ENCODE measurements around the gene ZBTB40. TPM values are rescaled to one million over a fixed set of nuclear protein-coding genes. Genes with fewer than 3 reads are reported as not detected.

The ZBTB40 gene
- total RNA-seq, 4 donors from 2014 or later = 12.0 to 17.3 (median 12.5) TPM

DNA sequence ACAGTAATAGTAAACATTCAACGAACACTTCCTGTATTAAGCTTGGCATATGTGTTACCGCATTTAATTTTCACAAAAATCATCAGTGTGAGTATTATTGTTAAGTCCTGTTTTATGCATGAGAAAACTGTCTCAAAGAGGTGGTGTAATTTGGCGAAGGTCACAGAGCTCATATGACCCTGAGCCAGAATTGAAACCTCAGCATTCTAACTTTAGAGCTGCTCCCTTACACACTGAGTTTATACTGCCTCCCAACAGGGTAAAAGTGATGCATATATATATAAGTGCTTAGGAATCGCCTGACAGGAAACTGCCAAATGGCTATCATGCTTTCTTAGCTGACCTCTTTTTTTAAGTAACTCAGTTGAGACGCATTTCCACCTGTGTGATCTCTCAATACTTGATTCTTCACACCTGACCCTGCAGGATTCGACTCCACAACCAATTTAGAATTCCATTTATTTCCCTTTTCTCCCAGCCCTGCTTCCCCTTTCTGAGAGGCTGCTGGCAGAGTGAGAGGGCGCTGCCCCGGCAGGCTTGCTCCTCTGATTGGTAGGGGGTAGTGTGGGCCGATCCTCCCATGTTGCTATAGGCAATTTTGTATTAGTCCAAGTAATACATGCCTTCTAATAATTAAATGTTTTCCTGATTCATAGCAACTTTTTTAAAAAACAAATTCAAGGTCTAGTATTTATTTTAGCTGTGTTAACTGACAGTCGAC is 40.5 kb downstream of the ZBTB40 start:
- ATAC-seq (peak; percentile 67 to 84), DNase-seq (no peak)
- H3K36me3 ChIP-seq = no peaks in the 10 kb centered on the region

DNA sequence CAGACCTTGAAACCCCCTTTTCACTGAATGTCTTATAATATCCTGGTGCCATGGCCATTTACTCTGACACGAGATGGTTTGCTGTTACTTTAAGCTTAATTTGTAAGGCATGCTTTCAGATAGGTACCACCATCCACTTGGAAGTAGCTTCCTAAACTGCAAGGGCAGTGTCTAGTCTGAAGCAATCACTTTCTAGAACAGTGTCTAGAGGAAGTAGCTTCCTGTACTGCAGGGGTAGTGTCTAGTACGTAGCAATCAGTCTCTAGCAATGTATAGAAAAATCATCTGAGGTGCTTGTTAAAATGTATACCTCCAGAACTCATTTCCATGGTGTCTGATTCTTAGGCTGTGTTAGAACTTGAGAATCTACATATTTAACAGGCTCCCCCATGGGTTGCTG is 42.5 kb downstream of the ZBTB40 start:
- Histone ChIP-seq H3K4me3 (no peak overlapping the region), H3K27ac (peak overlapping the region in 3 of 4 donors; percentile 30 to 69 (median 41)), H3K36me3 (no peaks in the 10 kb centered on the region), H3K27me3 (no peaks in the 10 kb centered on the region), H3K4me1 (peaks cover 16 to 43% of the 10 kb centered on the region in 2 donors), H3K9me3 (no peaks in the 10 kb centered on the region)
- in situ Hi-C loops (cut with MboI; ENCODE audit: low sequenced_read_pairs in 4 of 4) (no loop called here), intact Hi-C loops (cut with DNase I; ENCODE audit: low total_unique reads) (loop anchor here (5.0 kb wide), 1 partner anchor 72 kb away; no protein-coding TSS in a partner anchor)
- no peak for ATAC-seq
- TF ChIP-seq, protein P1, sequence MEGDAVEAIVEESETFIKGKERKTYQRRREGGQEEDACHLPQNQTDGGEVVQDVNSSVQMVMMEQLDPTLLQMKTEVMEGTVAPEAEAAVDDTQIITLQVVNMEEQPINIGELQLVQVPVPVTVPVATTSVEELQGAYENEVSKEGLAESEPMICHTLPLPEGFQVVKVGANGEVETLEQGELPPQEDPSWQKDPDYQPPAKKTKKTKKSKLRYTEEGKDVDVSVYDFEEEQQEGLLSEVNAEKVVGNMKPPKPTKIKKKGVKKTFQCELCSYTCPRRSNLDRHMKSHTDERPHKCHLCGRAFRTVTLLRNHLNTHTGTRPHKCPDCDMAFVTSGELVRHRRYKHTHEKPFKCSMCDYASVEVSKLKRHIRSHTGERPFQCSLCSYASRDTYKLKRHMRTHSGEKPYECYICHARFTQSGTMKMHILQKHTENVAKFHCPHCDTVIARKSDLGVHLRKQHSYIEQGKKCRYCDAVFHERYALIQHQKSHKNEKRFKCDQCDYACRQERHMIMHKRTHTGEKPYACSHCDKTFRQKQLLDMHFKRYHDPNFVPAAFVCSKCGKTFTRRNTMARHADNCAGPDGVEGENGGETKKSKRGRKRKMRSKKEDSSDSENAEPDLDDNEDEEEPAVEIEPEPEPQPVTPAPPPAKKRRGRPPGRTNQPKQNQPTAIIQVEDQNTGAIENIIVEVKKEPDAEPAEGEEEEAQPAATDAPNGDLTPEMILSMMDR (IDR thresholded peaks at IDR 0.05 in 4 of 5, conservative IDR thresholded peaks at IDR 0.05 in 1 of 5) = no peak
- TF ChIP-seq POLR2A (IDR thresholded peaks at IDR 0.05) = no peak
- no peak for DNase-seq

More for the DNA sequence above, 40.5 kb downstream of the ZBTB40 start:
- Histone ChIP-seq H3K9me3 (no peaks in the 10 kb centered on the region), H3K27me3 (no peaks in the 10 kb centered on the region), H3K4me3 (no peak overlapping the region), H3K4me1 (peaks cover 16 to 40% of the 10 kb centered on the region in 2 donors), H3K27ac (peak overlapping the region in 3 of 4 donors; percentile 4 to 33 (median 24))
- intact Hi-C loops (cut with DNase I; ENCODE audit: low total_unique reads) = loop anchor here (5.0 kb wide), 1 partner anchor 70 kb away; no protein-coding TSS in a partner anchor
- TF ChIP-seq POLR2A (IDR thresholded peaks at IDR 0.05) = no peak
- TF ChIP-seq, protein P1 (IDR thresholded peaks at IDR 0.05 in 4 of 5, conservative IDR thresholded peaks at IDR 0.05 in 1 of 5) = no peak
- in situ Hi-C loops (cut with MboI; ENCODE audit: low sequenced_read_pairs in 4 of 4) = no loop called here

DNA sequence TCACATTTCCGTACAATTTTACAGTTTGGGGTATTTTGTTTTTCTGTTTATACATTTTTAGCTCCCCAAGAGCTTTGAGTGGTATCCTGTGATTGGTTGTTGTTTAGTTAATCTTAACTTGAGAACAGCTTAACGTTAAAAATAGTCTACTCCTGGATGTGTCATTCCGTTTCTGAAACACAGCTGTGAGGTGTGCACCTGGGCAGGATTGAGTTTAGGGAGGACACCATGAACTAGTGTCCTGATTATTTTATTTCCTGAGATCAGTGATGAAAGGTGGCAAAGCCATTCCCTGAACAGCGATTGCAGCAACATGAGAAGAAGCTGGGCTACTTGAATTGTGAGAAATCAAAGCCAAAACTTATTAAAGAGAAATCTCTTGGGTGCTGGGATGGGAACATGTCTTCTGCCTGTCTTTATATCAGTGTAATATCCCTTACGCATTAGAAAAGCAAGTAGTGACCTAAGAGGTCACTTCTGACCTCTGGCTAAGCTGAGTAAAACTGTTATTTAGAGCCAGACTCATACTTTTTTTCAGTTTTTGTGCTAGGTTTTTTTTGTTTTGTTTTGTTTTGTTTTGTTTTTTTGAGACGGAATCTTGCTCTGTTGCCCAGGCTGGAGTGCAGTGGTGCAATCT is 43.4 kb downstream of the ZBTB40 start:
- Histone ChIP-seq H3K4me1 (peaks cover 21 to 52% of the 10 kb centered on the region in 2 donors), H3K9me3 (no peaks in the 10 kb centered on the region), H3K36me3 (no peaks in the 10 kb centered on the region), H3K27me3 (no peaks in the 10 kb centered on the region), H3K4me3 (no peak overlapping the region), H3K27ac (peak overlapping the region; percentile 0 to 69 (median 36))
- in situ Hi-C loops (cut with MboI; ENCODE audit: low sequenced_read_pairs in 4 of 4) = no loop called here
- DNase-seq (peak; percentile 18 to 22), ATAC-seq (peak; percentile 42 to 76)
- intact Hi-C loops (cut with DNase I; ENCODE audit: low total_unique reads) = loop anchor here (5.0 kb wide), 1 partner anchor 73 kb away; no protein-coding TSS in a partner anchor
- TF ChIP-seq, protein P1 (IDR thresholded peaks at IDR 0.05 in 4 of 5, conservative IDR thresholded peaks at IDR 0.05 in 1 of 5) = no peak
- no peak for TF ChIP-seq POLR2A (IDR thresholded peaks at IDR 0.05)

- H3K4me1 ChIP-seq = peaks cover 27 to 55% of the 10 kb centered on the region in 2 donors
- no peaks in the 10 kb centered on the region for H3K9me3 ChIP-seq
- TF ChIP-seq POLR2A (IDR thresholded peaks at IDR 0.05) = no peak
- TF ChIP-seq, protein P1 (IDR thresholded peaks at IDR 0.05 in 4 of 5, conservative IDR thresholded peaks at IDR 0.05 in 1 of 5) = no peak
- H3K27ac ChIP-seq = no peak overlapping the region
- H3K4me3 ChIP-seq = no peak overlapping the region
- no peaks in the 10 kb centered on the region for H3K36me3 ChIP-seq
- intact Hi-C loops (cut with DNase I; ENCODE audit: low total_unique reads) (no loop called here), in situ Hi-C loops (cut with MboI; ENCODE audit: low sequenced_read_pairs in 4 of 4) (no loop called here)
- ATAC-seq = no peak
- H3K27me3 ChIP-seq = no peaks in the 10 kb centered on the region
- no peak for DNase-seq
Measured at GRCh38 chr1:22496536-22497160, 45.0 kb downstream of the ZBTB40 start.

Measured in gastrocnemius medialis (tissue), 4 donors.